ENCODE measurements around the gene C1QA.

The C1QA gene

GRCh38 chr1:22621761-22622160, 14.7 kb upstream of the C1QA start:
- Histone ChIP-seq H3K4me1 (ENCODE audit: insufficient read depth, insufficient read length) (peaks cover 12% of the 10 kb centered on the region), H3K4me3 (ENCODE audit: insufficient read length, low read depth) (no peak overlapping the region), H3K9ac (ENCODE audit: insufficient read length, low read depth) (no peak overlapping the region), H3K36me3 (ENCODE audit: insufficient read depth, insufficient read length, low read length) (no peaks in the 10 kb centered on the region), H3K27me3 (ENCODE audit: insufficient read depth, insufficient read length) (no peaks in the 10 kb centered on the region), H3K9me3 (ENCODE audit: insufficient read depth, low read length) (no peaks in the 10 kb centered on the region)
- DNase-seq (ENCODE audit: low read depth, low spot score): no peak
- TF ChIP-seq YY1 (IDR thresholded peaks at IDR 0.05; ENCODE audit: insufficient read depth, insufficient read length) (no peak), ZNF274 (IDR thresholded peaks at IDR 0.05; ENCODE audit: low read depth, low read length) (no peak), SUZ12 (IDR thresholded peaks at IDR 0.05; ENCODE audit: extremely low read depth, insufficient read depth, insufficient read length) (no peak)

DNA sequence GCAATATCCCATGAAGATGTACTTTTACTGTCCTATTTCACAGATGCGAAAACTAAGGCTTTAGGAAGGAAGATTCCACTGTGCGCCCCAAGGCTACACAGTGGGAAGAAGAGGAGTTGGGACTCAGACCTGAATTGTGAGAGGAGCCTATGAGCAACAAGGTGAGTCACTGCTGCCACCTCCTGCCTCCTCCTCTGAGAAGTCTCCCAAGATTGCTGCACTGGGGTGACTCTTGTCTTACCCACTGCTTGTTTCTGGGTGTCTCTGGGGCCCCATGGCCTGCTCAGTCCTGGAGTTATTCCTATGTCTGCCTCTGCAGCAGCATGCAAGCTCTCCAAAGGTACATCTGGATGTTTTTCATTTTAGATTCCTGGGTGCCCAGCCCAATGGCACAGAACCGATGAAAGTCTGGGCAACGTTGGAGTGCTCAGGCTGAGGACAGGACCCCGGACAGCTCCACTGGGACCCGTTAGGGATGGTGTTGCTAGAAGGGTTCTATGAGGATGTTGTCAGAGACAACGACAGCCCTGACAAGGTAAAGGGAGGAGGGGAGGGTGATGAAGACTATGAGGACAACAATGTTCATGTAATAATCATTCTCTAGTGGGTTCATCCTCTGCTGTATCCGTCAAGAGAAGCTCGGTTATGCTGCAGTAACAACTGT, 11.0 kb upstream of the C1QA start:
- no peaks in the 10 kb centered on the region for H3K9me3 ChIP-seq (ENCODE audit: insufficient read depth, low read length)
- no peaks in the 10 kb centered on the region for H3K27me3 ChIP-seq (ENCODE audit: insufficient read depth, insufficient read length)
- no peak for TF ChIP-seq ZNF274 (IDR thresholded peaks at IDR 0.05; ENCODE audit: low read depth, low read length)
- TF ChIP-seq SUZ12 (IDR thresholded peaks at IDR 0.05; ENCODE audit: extremely low read depth, insufficient read depth, insufficient read length): no peak
- TF ChIP-seq YY1 (IDR thresholded peaks at IDR 0.05; ENCODE audit: insufficient read depth, insufficient read length): no peak
- no peaks in the 10 kb centered on the region for H3K36me3 ChIP-seq (ENCODE audit: insufficient read depth, insufficient read length, low read length)
- H3K4me1 ChIP-seq (ENCODE audit: insufficient read depth, insufficient read length): peaks cover 5% of the 10 kb centered on the region
- no peak for DNase-seq (ENCODE audit: low read depth, low spot score)
- no peak overlapping the region for H3K9ac ChIP-seq (ENCODE audit: insufficient read length, low read depth)
- no peak overlapping the region for H3K4me3 ChIP-seq (ENCODE audit: insufficient read length, low read depth)

DNA sequence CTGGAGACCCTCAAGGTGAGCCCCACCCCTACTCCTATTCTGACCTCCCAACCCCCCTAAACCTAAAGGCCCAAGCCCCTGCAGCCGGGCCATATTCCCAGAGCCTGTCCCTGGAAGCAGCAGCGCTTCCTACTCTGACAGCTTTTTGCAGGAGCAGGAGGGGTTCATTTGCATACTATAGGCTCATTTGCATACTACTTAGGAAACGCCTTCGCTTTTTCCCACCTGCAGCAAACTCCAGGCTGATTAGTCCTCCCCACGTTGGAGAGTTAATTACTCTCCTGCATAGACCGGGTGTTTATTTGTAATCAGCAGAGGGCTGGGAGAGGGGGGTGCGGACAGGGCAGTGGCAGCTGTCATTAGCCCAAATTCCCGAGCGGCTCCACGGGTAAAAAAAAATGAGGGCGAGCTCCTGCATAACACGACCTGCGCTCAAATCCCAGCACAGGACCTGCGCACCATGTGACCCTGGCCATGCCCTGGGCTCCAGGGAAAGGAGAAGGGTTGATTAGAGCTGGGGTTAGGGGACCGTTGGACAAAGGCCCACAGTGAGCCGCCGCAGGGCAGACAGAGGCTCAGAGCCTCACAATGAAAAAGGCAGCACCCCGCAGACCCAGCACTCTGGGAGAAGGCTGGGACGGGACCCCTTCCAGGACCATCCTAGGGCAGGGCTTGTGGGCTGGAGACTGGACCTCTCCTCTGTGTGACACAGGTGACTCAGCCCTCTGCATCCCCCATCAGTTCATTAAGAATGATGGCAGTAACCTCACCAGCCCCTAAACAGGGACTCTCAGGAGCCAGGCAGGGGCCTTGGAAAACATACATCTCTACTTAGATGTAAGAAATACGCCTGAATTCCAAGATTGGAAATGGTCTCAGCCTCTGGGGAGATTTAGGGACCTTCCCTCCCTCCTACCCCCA, 9.9 kb upstream of the C1QA start:
- Histone ChIP-seq H3K4me3 (ENCODE audit: insufficient read length, low read depth) (peak overlapping the region; percentile 9), H3K9ac (ENCODE audit: insufficient read length, low read depth) (no peak overlapping the region), H3K27me3 (ENCODE audit: insufficient read depth, insufficient read length) (no peaks in the 10 kb centered on the region), H3K36me3 (ENCODE audit: insufficient read depth, insufficient read length, low read length) (no peaks in the 10 kb centered on the region), H3K4me1 (ENCODE audit: insufficient read depth, insufficient read length) (peaks cover 5% of the 10 kb centered on the region), H3K9me3 (ENCODE audit: insufficient read depth, low read length) (no peaks in the 10 kb centered on the region)
- no peak for DNase-seq (ENCODE audit: low read depth, low spot score)
- no peak for TF ChIP-seq YY1 (IDR thresholded peaks at IDR 0.05; ENCODE audit: insufficient read depth, insufficient read length)
- TF ChIP-seq SUZ12 (IDR thresholded peaks at IDR 0.05; ENCODE audit: extremely low read depth, insufficient read depth, insufficient read length): no peak
- TF ChIP-seq ZNF274 (IDR thresholded peaks at IDR 0.05; ENCODE audit: low read depth, low read length): no peak

DNA sequence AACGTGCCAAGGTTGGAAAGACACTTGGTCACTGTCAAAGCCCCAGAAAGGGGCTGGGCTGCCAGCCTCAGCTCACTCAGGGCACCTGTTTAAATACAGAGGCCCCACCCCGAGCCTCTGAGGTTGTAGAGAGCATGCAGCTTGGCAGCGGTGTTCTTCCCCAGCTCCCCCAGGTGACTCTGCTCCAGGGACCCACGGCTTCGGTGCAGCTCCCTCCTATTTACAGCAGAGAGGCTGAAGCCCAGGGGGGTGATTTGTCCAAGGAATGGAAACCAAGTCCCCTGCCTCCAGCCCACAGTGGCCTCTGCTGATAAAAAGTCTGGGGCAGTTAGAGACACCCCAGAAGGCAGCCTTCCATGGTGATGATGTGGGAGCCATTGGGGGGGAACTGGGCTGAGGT, 9.1 kb upstream of the C1QA start:
- no peak for DNase-seq (ENCODE audit: low read depth, low spot score)
- H3K4me3 ChIP-seq (ENCODE audit: insufficient read length, low read depth): no peak overlapping the region
- H3K9ac ChIP-seq (ENCODE audit: insufficient read length, low read depth): no peak overlapping the region
- H3K27me3 ChIP-seq (ENCODE audit: insufficient read depth, insufficient read length): no peaks in the 10 kb centered on the region
- no peaks in the 10 kb centered on the region for H3K9me3 ChIP-seq (ENCODE audit: insufficient read depth, low read length)
- H3K36me3 ChIP-seq (ENCODE audit: insufficient read depth, insufficient read length, low read length): no peaks in the 10 kb centered on the region
- TF ChIP-seq ZNF274 (IDR thresholded peaks at IDR 0.05; ENCODE audit: low read depth, low read length) (no peak), SUZ12 (IDR thresholded peaks at IDR 0.05; ENCODE audit: extremely low read depth, insufficient read depth, insufficient read length) (no peak), YY1 (IDR thresholded peaks at IDR 0.05; ENCODE audit: insufficient read depth, insufficient read length) (no peak)
- peaks cover 5% of the 10 kb centered on the region for H3K4me1 ChIP-seq (ENCODE audit: insufficient read depth, insufficient read length)

GRCh38 chr1:22628698-22629444, 7.6 kb upstream of the C1QA start:
- TF ChIP-seq SUZ12 (IDR thresholded peaks at IDR 0.05; ENCODE audit: extremely low read depth, insufficient read depth, insufficient read length) (no peak), YY1 (IDR thresholded peaks at IDR 0.05; ENCODE audit: insufficient read depth, insufficient read length) (no peak), ZNF274 (IDR thresholded peaks at IDR 0.05; ENCODE audit: low read depth, low read length) (no peak)
- Histone ChIP-seq H3K4me1 (ENCODE audit: insufficient read depth, insufficient read length) (peaks cover 5% of the 10 kb centered on the region), H3K9ac (ENCODE audit: insufficient read length, low read depth) (no peak overlapping the region), H3K27me3 (ENCODE audit: insufficient read depth, insufficient read length) (no peaks in the 10 kb centered on the region), H3K9me3 (ENCODE audit: insufficient read depth, low read length) (no peaks in the 10 kb centered on the region), H3K36me3 (ENCODE audit: insufficient read depth, insufficient read length, low read length) (no peaks in the 10 kb centered on the region), H3K4me3 (ENCODE audit: insufficient read length, low read depth) (no peak overlapping the region)
- DNase-seq (ENCODE audit: low read depth, low spot score): peak; percentile 9

GRCh38 chr1:22629886-22630285, 6.5 kb upstream of the C1QA start:
- DNase-seq (ENCODE audit: low read depth, low spot score): peak; percentile 48
- Histone ChIP-seq H3K27me3 (ENCODE audit: insufficient read depth, insufficient read length) (no peaks in the 10 kb centered on the region), H3K9ac (ENCODE audit: insufficient read length, low read depth) (no peak overlapping the region), H3K4me3 (ENCODE audit: insufficient read length, low read depth) (no peak overlapping the region), H3K36me3 (ENCODE audit: insufficient read depth, insufficient read length, low read length) (no peaks in the 10 kb centered on the region), H3K4me1 (ENCODE audit: insufficient read depth, insufficient read length) (peaks cover 3% of the 10 kb centered on the region), H3K9me3 (ENCODE audit: insufficient read depth, low read length) (peaks cover 7% of the 10 kb centered on the region; the same call in 1 of the 2 replicates)
- TF ChIP-seq YY1 (IDR thresholded peaks at IDR 0.05; ENCODE audit: insufficient read depth, insufficient read length) (no peak), ZNF274 (IDR thresholded peaks at IDR 0.05; ENCODE audit: low read depth, low read length) (no peak), SUZ12 (IDR thresholded peaks at IDR 0.05; ENCODE audit: extremely low read depth, insufficient read depth, insufficient read length) (no peak)

Measured in NT2/D1 (cell line).